ENCODE results near the gene EPYC.

The EPYC gene

GRCh38 chr12:90917431-90917830 lies 87.3 kb downstream of the EPYC start (continued):
- no peak for TF ChIP-seq ZBTB11 (tag by site-specific recombination; conservative IDR thresholded peaks at IDR 0.05; ENCODE audit: low read depth)
- no peak for TF ChIP-seq ZBTB26 (tag by site-specific recombination; optimal IDR thresholded peaks at IDR 0.05)
- no peak for TF ChIP-seq ZBTB8A (tag by site-specific recombination; IDR thresholded peaks at IDR 0.05)
- TF ChIP-seq ZNF10 (tag by site-specific recombination; IDR thresholded peaks at IDR 0.05) = no peak
- TF ChIP-seq ZNF48 (tag by site-specific recombination; IDR thresholded peaks at IDR 0.05) = no peak
- no peak for TF ChIP-seq ZNF626 (tag by site-specific recombination; IDR thresholded peaks at IDR 0.05)

GRCh38 chr12:90916516-90916915 lies 88.3 kb downstream of the EPYC start:
- H3K36me3 ChIP-seq (ENCODE audit: control insufficient read depth in 2 of 2, insufficient read depth in 1 of 2, low read length in 2 of 2) = no peaks in the 10 kb centered on the region
- POLR2A ChIA-PET = no interaction called here
- H3K9me3 ChIP-seq (ENCODE audit: control insufficient read depth, insufficient read depth, low read depth, low read length) = no peaks in the 10 kb centered on the region
- no peaks in the 10 kb centered on the region for H3K4me1 ChIP-seq (ENCODE audit: control insufficient read depth, insufficient read depth, low read length)
- no peak overlapping the region for H3K4me3 ChIP-seq (ENCODE audit: low read depth, low read length)
- CTCF ChIA-PET = no interaction called here
- no peak overlapping the region for H3K27ac ChIP-seq (ENCODE audit: extremely low read depth, low read depth, low read length)
- TF ChIP-seq ZNF292 (tag by site-specific recombination; IDR thresholded peaks at IDR 0.05; ENCODE audit: borderline replicate concordance, low read depth) (no peak), ZNF488 (tag by site-specific recombination; IDR thresholded peaks at IDR 0.05) (no peak), ZNF843 (tag by site-specific recombination; IDR thresholded peaks at IDR 0.05) (no peak), ZNF629 (tag by site-specific recombination; IDR thresholded peaks at IDR 0.05) (no peak), ZXDB (tag by site-specific recombination; IDR thresholded peaks at IDR 0.05) (no peak), ZNF398 (tag by site-specific recombination; IDR thresholded peaks at IDR 0.05) (no peak), GFI1B (tag by site-specific recombination; IDR thresholded peaks at IDR 0.05) (no peak), ZNF138 (tag by site-specific recombination; IDR thresholded peaks at IDR 0.05; ENCODE audit: borderline replicate concordance) (no peak), ZNF544 (tag by site-specific recombination; IDR thresholded peaks at IDR 0.05) (no peak), PRDM2 (tag by site-specific recombination; IDR thresholded peaks at IDR 0.05; ENCODE audit: borderline replicate concordance) (no peak), ZNF701 (tag by site-specific recombination; IDR thresholded peaks at IDR 0.05) (no peak)

Measured in HEK293 (cell line).